OCI-LY3 (cell line): ENCODE data around the gene PCNX2.

Experiments
- H2AFZ ChIP-seq: fragments of 200-600, 300-600 bp; shearing (Covaris generic); 2 replicates; pipeline ENCODE4 v1.6.0; 2014; ENCODE audit warnings: antibody characterized with exemption, low read depth, low read length
- H3K27ac ChIP-seq: fragments of 200-600, 300-600 bp; sonication (generic); 2 replicates; pipeline ENCODE4 v1.5.1; 2014; ENCODE audit warnings: mild to moderate bottlenecking, low read length, moderate library complexity, mixed read lengths
- H3K27me3 ChIP-seq: fragments of 200-600, 300-600 bp; sonication (generic); 2 replicates; pipeline ENCODE4 v1.6.1; 2014; ENCODE audit warnings: low read depth, low read length, mixed read lengths
- H3K36me3 ChIP-seq: fragments of 200-600, 300-600 bp; sonication (generic); replicated peaks from 2 replicates; pipeline ENCODE3; 2014; ENCODE audit warnings: low read depth, low read length, mixed read lengths
- H3K4me1 ChIP-seq: fragments of 300-600, 200-600 bp; sonication (generic); 2 replicates; pipeline ENCODE4 v1.6.1; 2014; ENCODE audit warnings: low read length, mixed read lengths
- H3K4me2 ChIP-seq: fragments of 200-600, 300-600 bp; sonication (generic); 2 replicates; pipeline ENCODE4 v1.6.1; 2014; ENCODE audit warnings: low read length, mixed read lengths
- H3K4me3 ChIP-seq: fragments of 300-600, 200-600 bp; sonication (generic); 2 replicates; pipeline ENCODE4 v1.5.1; 2014; ENCODE audit warnings: antibody characterized with exemption, mild to moderate bottlenecking, low read length, moderate library complexity
- H3K79me2 ChIP-seq: fragments of 300-600, 200-600 bp; shearing (Covaris generic); 2 replicates; pipeline ENCODE4 v1.6.1; 2014; ENCODE audit warnings: mild to moderate bottlenecking, low read length, mixed read lengths
- H3K9ac ChIP-seq: fragments of 300-600, 200-600 bp; shearing (Covaris generic); 2 replicates; pipeline ENCODE4 v1.6.0; 2014; ENCODE audit warnings: mild to moderate bottlenecking, low read length, moderate library complexity
- H3K9me3 ChIP-seq: fragments of 200-600, 300-600 bp; shearing (Covaris generic); 2 replicates; pipeline ENCODE4 v1.6.1; 2014; ENCODE audit warnings: low read length, mixed read lengths; ENCODE audit not compliant: insufficient read depth
- H4K20me1 ChIP-seq: fragments of 200-600, 300-600 bp; sonication (generic); 2 replicates; pipeline ENCODE4 v1.6.1; 2016; ENCODE audit warnings: low read length, mixed read lengths; ENCODE audit not compliant: insufficient read depth
- EZH2phosphoT487 ChIP-seq: fragments of 200-600 bp; shearing (Covaris generic); IDR thresholded peaks from 2 replicates; pipeline ENCODE4 v1.6.1; 2018; ENCODE audit warnings: antibody characterized with exemption, mixed run types, low read depth
- TF ChIP-seq, protein P1 (sequence below): fragments of 200-600, 300-600 bp; sonication (generic); IDR thresholded peaks from 2 replicates; pipeline ENCODE4 v1.5.1; 2014; ENCODE audit warnings: antibody characterized with exemption, low read length, low read depth

Gene PCNX2

DNA sequence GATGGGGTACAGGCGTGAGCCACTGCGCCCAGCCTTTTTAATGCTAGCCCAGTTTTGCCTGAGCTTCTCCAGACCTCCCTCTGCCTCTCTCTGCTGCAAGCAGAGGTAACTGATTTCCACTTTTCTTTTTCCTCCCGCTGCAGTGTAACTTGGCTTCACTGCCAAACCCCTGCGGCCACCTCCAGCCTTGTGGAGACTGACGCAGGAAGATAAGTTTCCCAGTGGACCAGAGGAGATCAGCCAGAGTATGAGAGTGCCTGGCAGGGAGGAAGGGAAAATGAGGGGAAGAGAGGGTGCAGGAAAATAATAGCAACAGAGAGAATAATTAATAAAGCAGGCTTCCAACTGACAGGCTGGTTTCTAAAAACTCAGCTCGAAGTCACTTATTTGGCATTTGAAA is 143.7 kb downstream of the PCNX2 start:
- H3K4me2 ChIP-seq = no peak overlapping the region
- no peak overlapping the region for H3K9ac ChIP-seq
- H3K4me1 ChIP-seq = no peaks in the 10 kb centered on the region
- no peaks in the 10 kb centered on the region for H3K27me3 ChIP-seq
- TF ChIP-seq, protein P1, sequence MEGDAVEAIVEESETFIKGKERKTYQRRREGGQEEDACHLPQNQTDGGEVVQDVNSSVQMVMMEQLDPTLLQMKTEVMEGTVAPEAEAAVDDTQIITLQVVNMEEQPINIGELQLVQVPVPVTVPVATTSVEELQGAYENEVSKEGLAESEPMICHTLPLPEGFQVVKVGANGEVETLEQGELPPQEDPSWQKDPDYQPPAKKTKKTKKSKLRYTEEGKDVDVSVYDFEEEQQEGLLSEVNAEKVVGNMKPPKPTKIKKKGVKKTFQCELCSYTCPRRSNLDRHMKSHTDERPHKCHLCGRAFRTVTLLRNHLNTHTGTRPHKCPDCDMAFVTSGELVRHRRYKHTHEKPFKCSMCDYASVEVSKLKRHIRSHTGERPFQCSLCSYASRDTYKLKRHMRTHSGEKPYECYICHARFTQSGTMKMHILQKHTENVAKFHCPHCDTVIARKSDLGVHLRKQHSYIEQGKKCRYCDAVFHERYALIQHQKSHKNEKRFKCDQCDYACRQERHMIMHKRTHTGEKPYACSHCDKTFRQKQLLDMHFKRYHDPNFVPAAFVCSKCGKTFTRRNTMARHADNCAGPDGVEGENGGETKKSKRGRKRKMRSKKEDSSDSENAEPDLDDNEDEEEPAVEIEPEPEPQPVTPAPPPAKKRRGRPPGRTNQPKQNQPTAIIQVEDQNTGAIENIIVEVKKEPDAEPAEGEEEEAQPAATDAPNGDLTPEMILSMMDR = no peak
- no peak for TF ChIP-seq EZH2phosphoT487
- H2AFZ ChIP-seq = no peak overlapping the region
- no peaks in the 10 kb centered on the region for H3K79me2 ChIP-seq
- H3K27ac ChIP-seq = no peak overlapping the region
- H3K36me3 ChIP-seq = peaks cover 3% of the 10 kb centered on the region
- H3K9me3 ChIP-seq = no peaks in the 10 kb centered on the region
- no peak overlapping the region for H3K4me3 ChIP-seq
- H4K20me1 ChIP-seq = no peaks in the 10 kb centered on the region

DNA sequence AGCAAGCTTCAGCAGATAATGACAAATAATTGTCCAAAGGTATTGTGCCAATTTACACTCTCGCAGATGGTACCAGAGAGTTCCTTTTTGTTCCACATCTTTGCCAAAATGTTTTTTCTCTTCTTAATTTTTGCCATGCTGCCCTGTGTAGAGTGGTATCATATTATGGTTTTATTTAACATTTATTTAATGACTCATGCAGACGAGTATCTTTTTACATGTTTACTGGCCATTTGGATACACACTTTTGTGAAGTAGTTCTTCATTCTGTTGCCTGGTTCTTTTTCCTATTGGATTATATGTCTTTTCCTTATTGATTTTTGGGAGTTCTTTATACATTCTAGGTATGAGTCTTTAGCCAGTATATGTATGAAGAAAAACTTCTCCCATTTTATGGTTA is 151.1 kb downstream of the PCNX2 start:
- no peak for TF ChIP-seq EZH2phosphoT487
- TF ChIP-seq, protein P1 = no peak
- Histone ChIP-seq H3K27ac (no peak overlapping the region), H3K4me2 (no peak overlapping the region), H4K20me1 (no peaks in the 10 kb centered on the region), H3K27me3 (no peaks in the 10 kb centered on the region), H3K4me3 (no peak overlapping the region), H2AFZ (no peak overlapping the region), H3K9me3 (no peaks in the 10 kb centered on the region), H3K9ac (no peak overlapping the region), H3K36me3 (no peaks in the 10 kb centered on the region), H3K79me2 (no peaks in the 10 kb centered on the region), H3K4me1 (no peaks in the 10 kb centered on the region)

DNA sequence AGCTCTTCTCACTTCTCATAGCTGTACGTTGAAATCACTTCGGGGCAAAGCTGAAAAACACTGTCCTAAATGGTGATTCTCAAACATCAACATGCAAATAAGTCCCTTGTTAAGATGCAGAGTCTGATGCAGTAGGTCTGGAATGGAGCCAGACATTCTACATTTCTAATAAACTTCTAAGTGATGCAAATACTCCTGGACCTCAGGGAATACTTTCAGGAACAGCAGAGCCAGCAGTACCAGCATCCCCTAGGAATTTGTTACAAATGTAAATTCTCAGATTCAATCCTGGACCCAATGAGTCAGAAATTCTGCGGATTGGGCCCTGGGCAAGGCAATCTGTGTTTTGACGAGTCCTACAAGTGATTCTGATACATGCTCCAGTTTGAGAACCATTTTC is 152.3 kb downstream of the PCNX2 start:
- no peak overlapping the region for H3K9ac ChIP-seq
- H3K27ac ChIP-seq = no peak overlapping the region
- no peaks in the 10 kb centered on the region for H3K27me3 ChIP-seq
- H4K20me1 ChIP-seq = no peaks in the 10 kb centered on the region
- no peaks in the 10 kb centered on the region for H3K36me3 ChIP-seq
- no peak overlapping the region for H3K4me3 ChIP-seq
- H3K9me3 ChIP-seq = no peaks in the 10 kb centered on the region
- TF ChIP-seq, protein P1 = no peak
- no peak for TF ChIP-seq EZH2phosphoT487
- no peak overlapping the region for H2AFZ ChIP-seq
- no peaks in the 10 kb centered on the region for H3K79me2 ChIP-seq
- no peaks in the 10 kb centered on the region for H3K4me1 ChIP-seq
- no peak overlapping the region for H3K4me2 ChIP-seq

DNA sequence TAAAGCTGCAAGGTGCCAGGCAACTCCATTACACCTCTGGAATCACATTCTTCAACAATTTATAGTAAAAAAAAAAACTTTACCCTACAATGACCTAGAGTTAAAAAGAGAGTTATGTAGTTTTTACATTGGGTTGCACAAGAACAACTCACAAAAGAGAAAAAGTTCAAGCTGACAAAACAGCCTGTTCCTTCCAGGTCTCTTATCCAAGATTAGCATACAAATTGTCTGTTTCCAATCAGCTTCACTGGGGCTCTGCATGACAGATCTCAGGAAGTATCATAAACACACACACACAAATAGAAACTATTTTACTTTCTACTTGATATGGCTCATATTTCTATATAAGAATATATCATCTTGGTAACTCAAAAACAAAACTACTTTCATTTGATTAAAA is 154.6 kb downstream of the PCNX2 start:
- H3K9ac ChIP-seq = no peak overlapping the region
- no peaks in the 10 kb centered on the region for H3K4me1 ChIP-seq
- no peaks in the 10 kb centered on the region for H3K27me3 ChIP-seq
- H4K20me1 ChIP-seq = no peaks in the 10 kb centered on the region
- TF ChIP-seq, protein P1 = no peak
- TF ChIP-seq EZH2phosphoT487 = no peak
- H3K27ac ChIP-seq = no peak overlapping the region
- no peak overlapping the region for H2AFZ ChIP-seq
- H3K79me2 ChIP-seq = no peaks in the 10 kb centered on the region
- H3K4me3 ChIP-seq = no peak overlapping the region
- H3K4me2 ChIP-seq = no peak overlapping the region
- no peaks in the 10 kb centered on the region for H3K36me3 ChIP-seq
- no peaks in the 10 kb centered on the region for H3K9me3 ChIP-seq
